ENCODE data around the gene ZNF837. TPM values are rescaled to one million over a fixed set of nuclear protein-coding genes. Genes with fewer than 3 reads are reported as not detected.

Gene ZNF837
- total and polyA plus RNA-seq, 7 experiments from 2014 or later: 1.4 to 15.6 (median 4.3) TPM

DNA sequence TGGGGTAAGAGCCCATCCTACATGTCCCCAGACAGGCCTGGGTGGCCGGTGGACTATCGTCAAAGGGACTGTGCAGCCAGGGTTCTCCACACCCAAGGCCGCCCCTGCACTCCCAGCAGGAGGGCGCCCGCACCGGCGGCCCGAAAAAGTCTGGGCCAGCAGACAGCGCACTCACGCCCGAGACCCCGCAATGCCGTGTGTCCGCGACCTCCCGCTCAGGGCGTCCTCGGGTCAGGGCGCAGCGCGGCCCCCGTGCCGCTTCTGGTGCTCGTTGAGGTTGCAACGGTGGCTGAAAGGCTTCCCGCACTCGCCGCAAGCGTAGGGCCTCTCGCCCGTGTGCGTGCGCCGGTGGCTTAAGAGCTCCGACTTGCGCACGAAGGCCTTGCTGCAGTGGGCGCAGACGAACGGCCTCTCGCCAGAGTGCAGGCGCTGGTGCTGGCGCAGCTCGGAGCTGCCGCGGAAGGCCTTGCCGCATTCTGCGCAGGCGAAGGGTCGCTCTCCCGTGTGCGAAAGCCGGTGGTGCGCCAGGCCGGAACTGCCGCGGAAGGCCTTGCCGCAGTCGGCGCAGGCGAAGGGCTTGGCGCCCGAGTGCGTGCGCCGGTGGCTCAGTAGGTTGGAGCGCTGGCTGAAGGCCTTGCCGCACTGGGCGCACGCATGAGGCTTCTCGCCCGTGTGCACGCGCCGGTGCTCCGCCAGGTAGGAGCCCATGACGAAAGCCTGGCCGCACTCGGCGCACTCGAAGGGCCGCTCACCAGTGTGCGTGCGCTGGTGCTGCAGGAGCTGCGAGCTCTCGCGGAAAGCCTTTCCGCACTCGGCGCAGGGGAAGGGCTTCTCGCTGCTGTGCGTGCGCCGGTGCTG lies 24.7 kb downstream of the ZNF837 start:
- H3K9me3 Mint-ChIP-seq: no peaks in the 10 kb centered on the region
- peak overlapping the region; percentile 57 for H3K4me3 ChIP-seq (ENCODE audit: low read length)
- peak overlapping the region; percentile 56 for H3K27ac ChIP-seq (ENCODE audit: low read depth, low read length)
- peaks cover 2 to 24% (median 13%) of the 10 kb centered on the region in 7 donors for H3K4me1 Mint-ChIP-seq
- H3K27ac Mint-ChIP-seq: peak overlapping the region in 5 of 9 donors; percentile 19 to 58 (median 31)
- CTCF ChIA-PET: interaction anchor here (1.0 kb wide), 1 partner anchor 76 kb away, joined by 3 read pairs; no protein-coding TSS in a partner anchor
- no peaks in the 10 kb centered on the region for H3K36me3 ChIP-seq (ENCODE audit: control insufficient read depth in 2 of 3, insufficient read depth in 3 of 3, low read length in 3 of 3)
- DNase-seq (peak; percentile 30 to 63 (median 56)), ATAC-seq (peak; percentile 68)
- intact Hi-C loops (cut with micrococcal nuclease): loop anchor here in 1 of 2 donors (1.0 kb wide), 1 partner anchor 9 kb away; no protein-coding TSS in a partner anchor
- peak overlapping the region; percentile 52 to 78 (median 70) for H3K4me3 Mint-ChIP-seq
- H3K4me1 ChIP-seq (ENCODE audit: control insufficient read depth in 2 of 2, insufficient read depth in 2 of 2, low read length in 2 of 2): peaks cover 0 to 6% of the 10 kb centered on the region in 2 donors
- no peaks in the 10 kb centered on the region for H3K9me3 ChIP-seq (ENCODE audit: control insufficient read depth in 2 of 3, low read length in 3 of 3)
- H3K27me3 ChIP-seq (ENCODE audit: control insufficient read depth in 2 of 2, insufficient read depth in 2 of 2, low read length in 2 of 2): no peaks in the 10 kb centered on the region
- POLR2A ChIA-PET: interaction anchor here (0.5 to 3.4 kb wide), 5 partner anchors 8 to 173 kb away, joined by 3 to 12 read pairs (median 4); partner anchors contain the start of gene ZNF274
- peaks cover 0 to 3% (median 0%) of the 10 kb centered on the region in 5 donors for H3K27me3 Mint-ChIP-seq
- peaks cover 0 to 4% (median 0%) of the 10 kb centered on the region in 5 donors for H3K36me3 Mint-ChIP-seq

DNA sequence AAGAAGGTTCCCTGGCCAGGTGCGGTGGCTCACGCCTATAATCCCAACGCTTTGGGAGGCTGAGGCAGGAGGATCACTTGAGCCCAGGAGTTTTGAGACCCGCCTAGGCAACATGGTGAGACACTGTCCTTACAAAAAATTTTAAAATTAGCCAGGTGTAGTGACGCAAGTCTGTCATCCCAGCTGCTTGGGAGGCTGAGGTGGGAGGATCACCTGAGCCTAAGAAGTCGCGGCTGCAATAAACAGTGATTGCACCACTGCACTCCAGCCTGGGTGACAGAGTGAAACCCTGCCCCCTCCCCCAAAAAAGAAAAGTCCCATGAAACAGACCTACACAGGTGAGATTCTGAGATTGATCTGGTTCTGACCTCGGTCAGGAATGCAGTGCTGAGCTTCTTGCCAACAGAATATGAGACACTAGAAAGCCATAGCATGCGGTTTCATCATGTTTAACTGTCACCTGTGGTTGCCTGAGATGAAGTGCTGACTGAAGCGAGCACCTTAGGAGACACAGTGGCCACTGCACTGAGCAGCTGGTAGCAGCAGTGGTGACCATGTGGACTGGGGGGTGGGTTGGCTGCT lies 25.5 kb downstream of the ZNF837 start:
- Histone ChIP-seq H3K36me3 (ENCODE audit: control insufficient read depth in 2 of 3, insufficient read depth in 3 of 3, low read length in 3 of 3) (no peaks in the 10 kb centered on the region), H3K9me3 (ENCODE audit: control insufficient read depth in 2 of 3, low read length in 3 of 3) (no peaks in the 10 kb centered on the region), H3K4me3 (ENCODE audit: low read length) (no peak overlapping the region), H3K4me1 (ENCODE audit: control insufficient read depth in 2 of 2, insufficient read depth in 2 of 2, low read length in 2 of 2) (peaks cover 0 to 6% of the 10 kb centered on the region in 2 donors), H3K27me3 (ENCODE audit: control insufficient read depth in 2 of 2, insufficient read depth in 2 of 2, low read length in 2 of 2) (no peaks in the 10 kb centered on the region), H3K27ac (ENCODE audit: low read depth, low read length) (no peak overlapping the region)
- intact Hi-C loops (cut with micrococcal nuclease): no loop called here
- ChIA-PET CTCF (no interaction called here), POLR2A (interaction anchor here (0.6 to 3.4 kb wide), 4 partner anchors 8 to 172 kb away, joined by 3 to 12 read pairs (median 4); partner anchors contain the start of gene ZNF274)
- Mint-ChIP-seq H3K4me3 (peak overlapping the region; percentile 25 to 78 (median 60)), H3K27ac (peak overlapping the region in 2 of 9 donors; percentile 28 to 40), H3K27me3 (peaks cover 0 to 3% (median 0%) of the 10 kb centered on the region in 5 donors), H3K9me3 (no peaks in the 10 kb centered on the region), H3K36me3 (peaks cover 0 to 6% (median 0%) of the 10 kb centered on the region in 5 donors), H3K4me1 (peaks cover 2 to 22% (median 13%) of the 10 kb centered on the region in 7 donors)
- DNase-seq (no peak), ATAC-seq (no peak)

DNA sequence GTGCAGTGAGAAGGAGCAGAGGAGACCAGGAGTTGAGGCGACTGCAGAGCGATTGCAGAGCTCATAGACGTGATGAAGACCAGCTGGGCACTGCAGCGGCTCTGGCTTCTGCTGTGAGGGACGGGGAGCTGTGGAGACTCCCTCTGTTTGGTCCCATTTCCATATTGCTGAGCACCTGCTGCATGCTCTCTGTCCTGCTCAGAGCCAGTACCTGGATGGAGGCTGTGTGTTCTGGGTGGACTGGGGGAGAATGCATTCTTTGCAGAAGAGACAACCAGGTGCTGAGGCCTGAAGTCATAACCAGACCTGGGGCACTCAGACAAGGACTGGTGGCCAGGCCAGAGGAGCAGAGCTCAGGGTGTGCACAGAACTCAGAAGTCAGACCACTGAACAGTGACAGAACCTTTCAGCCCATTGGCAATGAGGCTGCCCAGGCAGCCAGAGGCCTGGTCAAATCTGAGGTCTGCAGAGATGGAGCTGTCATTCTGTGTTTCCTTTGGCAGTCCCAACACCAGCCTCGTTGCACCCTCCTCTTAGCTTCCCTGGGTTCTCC lies 26.3 kb downstream of the ZNF837 start:
- Histone ChIP-seq H3K4me1 (ENCODE audit: control insufficient read depth in 2 of 2, insufficient read depth in 2 of 2, low read length in 2 of 2) (peaks cover 0 to 6% of the 10 kb centered on the region in 2 donors), H3K4me3 (ENCODE audit: low read length) (no peak overlapping the region), H3K9me3 (ENCODE audit: control insufficient read depth in 2 of 3, low read length in 3 of 3) (no peaks in the 10 kb centered on the region), H3K27ac (ENCODE audit: low read depth, low read length) (no peak overlapping the region), H3K36me3 (ENCODE audit: control insufficient read depth in 2 of 3, insufficient read depth in 3 of 3, low read length in 3 of 3) (no peaks in the 10 kb centered on the region), H3K27me3 (ENCODE audit: control insufficient read depth in 2 of 2, insufficient read depth in 2 of 2, low read length in 2 of 2) (no peaks in the 10 kb centered on the region)
- Mint-ChIP-seq H3K4me1 (peaks cover 4 to 25% (median 16%) of the 10 kb centered on the region in 7 donors), H3K9me3 (peaks cover 0 to 2% (median 0%) of the 10 kb centered on the region in 11 donors), H3K27ac (no peak overlapping the region), H3K4me3 (peak overlapping the region in 4 of 10 donors; percentile 6 to 51 (median 20)), H3K36me3 (peaks cover 2 to 8% (median 3%) of the 10 kb centered on the region in 5 donors), H3K27me3 (peaks cover 0 to 3% (median 0%) of the 10 kb centered on the region in 5 donors)
- intact Hi-C loops (cut with micrococcal nuclease): no loop called here
- no peak for DNase-seq
- no peak for ATAC-seq
- ChIA-PET CTCF (no interaction called here), POLR2A (interaction anchor here (0.6 to 3.4 kb wide), 2 partner anchors 8 to 32 kb away, joined by 3 to 12 read pairs; no protein-coding TSS in a partner anchor)

DNA sequence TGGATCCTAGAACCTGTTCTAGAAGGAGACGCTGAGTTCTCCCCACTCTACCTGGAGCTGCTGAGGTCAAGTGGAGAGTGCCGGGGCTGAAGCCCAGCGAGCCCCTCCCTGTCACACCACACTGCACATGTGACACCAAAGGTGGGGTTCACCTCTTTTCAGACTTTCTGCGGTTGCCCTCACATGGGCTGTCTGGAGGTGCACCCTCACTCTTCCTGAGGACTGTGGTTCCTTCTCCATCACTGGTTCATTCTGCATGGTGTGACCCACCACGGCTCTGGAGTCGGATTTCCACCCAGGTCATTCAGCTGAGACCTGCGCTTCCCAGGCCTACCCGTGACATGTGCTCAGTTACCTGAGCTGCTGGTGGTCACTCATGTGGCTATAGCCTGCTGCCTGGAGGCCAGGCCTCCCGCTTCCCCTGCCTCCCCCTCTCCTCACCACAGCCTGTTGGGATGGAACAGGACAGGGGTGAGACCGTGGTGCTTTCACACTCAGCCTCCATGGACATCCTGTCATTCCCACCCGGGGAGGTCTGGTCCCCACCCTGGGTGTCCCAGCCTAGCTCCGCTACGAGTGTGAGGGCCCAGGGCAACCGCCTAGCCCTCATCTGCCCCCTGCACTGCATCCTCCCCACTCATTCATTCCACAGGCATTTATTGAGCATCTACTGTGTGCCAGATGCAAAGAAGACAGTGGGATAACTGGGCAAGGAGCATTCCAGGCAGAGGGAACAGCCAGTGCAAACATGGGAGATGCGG lies 26.9 kb downstream of the ZNF837 start:
- Histone ChIP-seq H3K27ac (ENCODE audit: low read depth, low read length) (no peak overlapping the region), H3K27me3 (ENCODE audit: control insufficient read depth in 2 of 2, insufficient read depth in 2 of 2, low read length in 2 of 2) (no peaks in the 10 kb centered on the region), H3K9me3 (ENCODE audit: control insufficient read depth in 2 of 3, low read length in 3 of 3) (no peaks in the 10 kb centered on the region), H3K4me3 (ENCODE audit: low read length) (no peak overlapping the region), H3K4me1 (ENCODE audit: control insufficient read depth in 2 of 2, insufficient read depth in 2 of 2, low read length in 2 of 2) (peaks cover 0 to 6% of the 10 kb centered on the region in 2 donors), H3K36me3 (ENCODE audit: control insufficient read depth in 2 of 3, insufficient read depth in 3 of 3, low read length in 3 of 3) (no peaks in the 10 kb centered on the region)
- Mint-ChIP-seq H3K4me1 (peaks cover 6 to 29% (median 18%) of the 10 kb centered on the region in 7 donors), H3K36me3 (peaks cover 3 to 10% (median 6%) of the 10 kb centered on the region in 5 donors), H3K9me3 (peaks cover 0 to 3% (median 0%) of the 10 kb centered on the region in 11 donors), H3K27ac (no peak overlapping the region), H3K4me3 (peak overlapping the region in 3 of 10 donors; percentile 16 to 51 (median 25)), H3K27me3 (peaks cover 0 to 5% (median 0%) of the 10 kb centered on the region in 5 donors)
- ChIA-PET CTCF (no interaction called here), POLR2A (no interaction called here)
- no peak for DNase-seq
- intact Hi-C loops (cut with micrococcal nuclease): no loop called here
- ATAC-seq: no peak

DNA sequence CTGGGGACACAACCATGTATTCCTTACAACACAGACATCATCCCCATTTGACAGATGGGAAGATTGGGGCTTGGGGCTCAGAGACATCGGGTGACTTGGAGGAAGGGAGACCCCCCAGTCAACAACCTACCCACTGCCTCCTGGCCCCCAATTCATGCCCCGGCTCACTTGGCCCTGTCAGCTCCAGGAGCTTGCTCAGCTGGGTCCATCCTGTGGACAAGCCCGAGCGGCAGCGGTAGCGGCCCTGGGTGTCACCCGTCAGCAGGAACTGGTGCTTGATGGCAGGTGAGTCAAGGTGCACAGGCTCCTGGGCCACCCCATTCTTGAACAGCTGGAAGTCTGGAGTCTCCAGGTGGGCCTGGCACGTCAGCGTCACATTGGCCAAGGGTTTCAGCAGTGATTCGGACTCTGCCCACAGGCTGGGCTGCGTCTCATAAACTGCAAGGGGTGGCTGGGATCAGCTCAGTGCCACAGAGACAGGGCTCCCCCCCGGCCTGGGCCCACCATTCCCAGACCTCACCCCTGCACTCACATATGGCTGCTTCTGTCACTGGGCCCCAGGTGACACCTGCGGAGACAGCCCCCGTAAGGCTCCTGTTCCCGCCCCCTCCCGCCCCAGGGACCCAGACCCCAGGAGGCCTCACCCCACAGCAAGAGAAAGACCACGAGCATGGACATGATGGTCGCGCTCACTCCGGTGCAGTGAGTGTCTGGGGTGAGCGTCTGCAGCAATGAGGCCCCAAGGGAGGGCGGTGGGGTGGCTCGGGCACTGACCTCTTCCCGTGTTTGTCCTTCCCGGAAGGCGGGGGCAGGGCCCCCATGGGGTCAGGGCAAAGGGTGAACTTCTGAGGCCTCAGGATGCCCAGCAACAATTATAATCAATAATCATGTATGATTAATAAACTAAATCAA lies 27.8 kb downstream of the ZNF837 start, which contains the start of gene A1BG:
TSS of gene A1BG (minus strand) at position 733 of the 912 bp plus-strand sequence. CDS start at position 678, 55 bp downstream.
- ChIA-PET CTCF (no interaction called here), POLR2A (no interaction called here)
- peak within 1 kb of the TSS in 4 of 10 donors; percentile 1 to 51 (median 20) for H3K4me3 Mint-ChIP-seq
- no peak within 1 kb of the TSS for H3K4me3 ChIP-seq (ENCODE audit: low read length)
- ATAC-seq: no peak
- H3K4me1 ChIP-seq (ENCODE audit: control insufficient read depth in 2 of 2, insufficient read depth in 2 of 2, low read length in 2 of 2): peaks cover 6 to 7% of the 10 kb centered on the region in 2 donors
- peak within 1 kb of the TSS in 1 of 9 donors; percentile 54 for H3K27ac Mint-ChIP-seq
- no peaks in the 10 kb centered on the region for H3K36me3 ChIP-seq (ENCODE audit: control insufficient read depth in 2 of 3, insufficient read depth in 3 of 3, low read length in 3 of 3)
- H3K9me3 Mint-ChIP-seq: peaks cover 0 to 3% (median 0%) of the 10 kb centered on the region in 11 donors
- peaks cover 3 to 12% (median 6%) of the 10 kb centered on the region in 5 donors for H3K36me3 Mint-ChIP-seq
- no peaks in the 10 kb centered on the region for H3K9me3 ChIP-seq (ENCODE audit: control insufficient read depth in 2 of 3, low read length in 3 of 3)
- intact Hi-C loops (cut with micrococcal nuclease): no loop called here
- H3K27me3 ChIP-seq (ENCODE audit: control insufficient read depth in 2 of 2, insufficient read depth in 2 of 2, low read length in 2 of 2): no peaks in the 10 kb centered on the region
- H3K4me1 Mint-ChIP-seq: peaks cover 9 to 36% (median 27%) of the 10 kb centered on the region in 7 donors
- H3K27me3 Mint-ChIP-seq: peaks cover 0 to 5% (median 0%) of the 10 kb centered on the region in 5 donors
- no peak for DNase-seq
- H3K27ac ChIP-seq (ENCODE audit: low read depth, low read length): no peak within 1 kb of the TSS

All from naive thymus-derived CD4-positive, alpha-beta T cell (primary cell).